ENCODE data around the gene MAST2.
A peak's percentile ranks its signal among the peaks of the same experiment; 100 is the strongest.

MAST2 gene

DNA sequence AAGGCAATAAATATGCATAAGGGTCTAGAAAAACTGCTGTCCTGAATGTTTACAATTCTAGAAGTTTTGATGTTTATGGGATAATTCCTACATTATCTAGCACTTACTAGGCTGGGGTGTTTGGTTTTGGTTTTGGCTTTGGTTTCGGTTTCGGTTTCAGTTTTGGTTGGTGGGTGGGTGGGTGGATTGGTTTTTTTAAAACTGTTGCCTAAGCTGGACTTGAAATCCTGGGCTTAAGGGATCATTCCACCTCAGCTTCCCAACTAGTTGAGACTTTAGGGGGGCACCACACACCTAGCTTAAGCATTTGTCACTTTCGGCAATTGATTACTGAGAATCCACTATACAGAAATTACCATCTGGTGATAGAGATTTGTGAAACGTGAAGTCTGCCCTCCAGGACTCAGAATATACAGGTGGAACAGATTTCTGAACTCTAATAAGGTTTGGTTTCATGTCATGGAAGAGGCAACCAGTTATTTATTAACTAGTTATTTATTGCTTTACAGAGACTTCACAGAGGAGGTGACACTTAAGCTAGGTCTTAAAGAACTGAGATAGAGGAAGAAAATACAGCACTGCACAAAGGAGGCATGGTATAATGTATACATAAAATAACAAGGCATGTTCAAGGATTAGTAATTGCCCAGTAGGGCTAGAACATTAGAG lies 259.4 kb downstream of the MAST2 start:
- peak in 1 of 2 donors; percentile 44 for DNase-seq (ENCODE audit: low read depth in 2 of 2)

DNA sequence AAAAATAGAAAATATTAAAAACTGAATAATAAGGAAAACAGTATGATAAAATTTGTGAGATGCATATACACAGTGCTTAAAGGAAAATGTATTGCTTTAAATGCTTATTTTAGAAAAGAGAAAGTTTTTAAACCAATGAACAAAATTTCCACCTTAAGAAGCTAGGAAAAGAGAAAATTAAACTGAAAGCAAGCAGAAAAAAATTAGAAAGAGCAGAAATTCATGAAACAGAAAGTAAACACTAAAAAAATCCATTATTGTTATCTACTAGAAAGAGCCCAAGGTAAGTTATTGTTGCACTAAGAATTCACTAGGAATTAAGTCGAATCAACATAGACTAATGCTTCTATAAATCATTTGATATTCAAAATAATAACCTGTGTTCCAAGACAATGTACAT lies 261.3 kb downstream of the MAST2 start:
- no peak for DNase-seq (ENCODE audit: low read depth in 2 of 2)

DNA sequence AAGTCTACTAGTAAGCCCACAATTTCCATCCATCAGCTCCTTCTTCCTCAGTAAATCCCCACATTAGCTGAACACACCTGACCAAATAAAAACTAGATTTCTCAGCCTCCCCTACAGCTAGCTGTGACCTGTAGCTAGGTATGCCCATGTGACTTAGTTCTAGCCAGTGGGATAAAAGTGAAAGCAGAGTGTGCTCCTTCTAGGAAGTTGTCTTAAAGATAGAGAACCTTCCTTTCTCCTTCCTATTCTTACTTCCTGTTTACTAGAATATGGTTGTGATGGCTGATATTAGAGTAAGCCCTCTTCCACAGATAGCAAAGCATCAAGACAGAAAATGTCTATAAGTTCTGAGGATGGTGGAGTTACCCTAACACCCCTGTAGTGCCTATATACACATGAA lies 262.0 kb downstream of the MAST2 start:
- DNase-seq (ENCODE audit: low read depth in 2 of 2) = no peak

DNA sequence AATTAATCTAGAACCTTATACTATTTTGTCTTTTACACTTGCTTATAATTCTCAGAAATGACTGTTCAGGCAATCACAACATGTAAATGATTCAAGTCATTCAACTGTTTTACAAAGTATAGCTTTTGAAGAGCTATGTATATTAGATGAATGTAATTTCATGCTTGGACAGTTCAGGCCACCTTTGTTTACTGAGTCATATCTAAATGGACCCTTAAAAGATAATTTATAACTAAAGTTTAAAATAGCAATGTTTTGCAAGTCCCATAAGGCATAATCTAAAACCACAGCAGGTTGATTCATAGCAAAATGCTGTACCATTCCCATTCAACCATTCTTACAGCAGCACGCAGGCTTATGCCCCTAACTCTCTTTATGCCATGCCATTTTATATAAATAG lies 264.2 kb downstream of the MAST2 start:
- DNase-seq (ENCODE audit: low read depth in 2 of 2) = no peak

DNA sequence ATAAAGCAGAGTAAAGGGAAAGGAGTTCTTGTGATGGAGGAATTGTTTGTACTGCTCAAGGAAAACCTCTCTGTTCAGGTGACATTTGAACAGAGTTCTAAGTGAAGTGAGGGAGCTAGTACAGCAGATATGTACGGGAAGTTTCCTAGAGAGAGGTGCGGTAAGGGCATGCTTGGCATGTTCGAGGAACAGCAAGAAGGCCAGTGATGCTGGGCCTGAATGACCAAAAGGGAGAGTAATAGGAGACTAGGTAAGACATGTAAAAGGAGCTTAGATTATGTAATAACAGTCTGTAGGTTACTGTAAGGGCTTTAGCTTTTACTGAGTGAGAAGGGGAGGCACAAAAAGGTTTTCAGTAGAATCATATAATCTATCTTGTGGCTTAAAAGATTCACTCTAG lies 265.1 kb downstream of the MAST2 start:
- DNase-seq (ENCODE audit: low read depth in 2 of 2) = no peak

DNA sequence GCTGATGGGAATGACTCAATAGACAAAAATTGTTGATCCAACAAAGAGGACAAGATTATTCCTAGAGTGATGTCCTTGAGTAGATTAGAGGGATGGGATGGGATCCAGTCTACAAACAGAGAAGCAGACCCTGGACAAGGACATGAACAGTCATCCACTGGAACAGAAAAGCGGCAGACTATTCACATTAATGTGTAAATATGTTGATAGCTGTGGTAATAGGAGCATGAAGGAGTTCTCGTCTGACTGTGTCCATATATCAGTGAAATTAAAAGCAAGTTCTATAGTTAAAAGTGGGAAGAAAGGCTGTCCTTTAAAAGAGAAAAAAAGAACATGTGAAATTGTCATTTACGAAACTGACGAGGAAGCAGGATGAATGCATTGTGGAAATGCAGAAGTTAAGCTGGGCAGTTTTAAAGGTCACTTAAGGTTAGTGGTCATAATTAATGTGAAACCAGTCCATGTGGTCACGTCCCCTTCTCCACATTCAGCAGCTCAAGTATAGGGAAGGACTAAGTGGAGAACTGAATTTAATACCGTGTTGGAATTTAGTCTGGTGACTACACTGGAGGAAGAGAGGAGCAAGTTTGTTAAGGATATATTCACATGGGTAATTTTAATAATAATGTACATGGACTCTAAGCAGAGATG lies 266.9 kb downstream of the MAST2 start:
- DNase-seq (ENCODE audit: low read depth in 2 of 2) = no peak

DNA sequence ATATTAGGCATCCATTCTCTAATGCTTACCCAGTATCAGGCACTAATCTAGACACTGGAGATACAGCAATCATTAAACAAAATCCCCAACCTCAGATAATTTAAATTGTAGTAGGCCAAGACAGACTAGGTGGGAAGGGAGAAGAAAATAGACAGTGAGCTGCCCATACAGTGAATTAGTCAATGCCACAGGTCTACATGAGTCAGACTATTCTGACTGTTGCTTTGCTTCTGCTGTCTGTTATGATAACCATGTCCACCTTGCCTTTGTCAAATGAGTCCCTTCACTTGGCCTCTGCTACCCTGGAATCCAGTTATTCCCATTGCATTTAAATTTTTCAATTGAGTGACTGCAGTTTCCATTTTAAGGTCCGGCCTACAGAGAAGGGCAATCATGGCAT lies 269.6 kb downstream of the MAST2 start:
- DNase-seq (ENCODE audit: low read depth in 2 of 2) = no peak

DNA sequence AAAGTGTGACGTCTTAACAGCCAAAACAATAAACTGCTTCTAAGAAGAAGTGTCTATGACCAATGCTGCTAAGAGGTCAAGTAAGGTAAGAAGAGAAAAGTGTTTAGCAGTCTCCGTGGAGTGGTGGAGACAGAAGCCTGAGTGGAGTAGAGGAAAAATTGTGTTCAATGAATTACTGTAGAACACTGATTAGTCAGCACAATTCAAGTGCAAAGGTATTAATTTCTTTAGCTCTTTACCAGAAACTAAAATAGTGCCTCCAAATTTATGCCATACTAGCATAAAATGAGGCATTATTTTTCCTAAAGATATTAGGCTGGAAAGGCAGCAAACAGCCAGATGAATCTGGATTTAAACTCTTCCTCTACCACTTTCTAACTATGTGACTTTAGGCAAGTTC lies 272.9 kb downstream of the MAST2 start:
- DNase-seq (ENCODE audit: low read depth in 2 of 2) = no peak

DNA sequence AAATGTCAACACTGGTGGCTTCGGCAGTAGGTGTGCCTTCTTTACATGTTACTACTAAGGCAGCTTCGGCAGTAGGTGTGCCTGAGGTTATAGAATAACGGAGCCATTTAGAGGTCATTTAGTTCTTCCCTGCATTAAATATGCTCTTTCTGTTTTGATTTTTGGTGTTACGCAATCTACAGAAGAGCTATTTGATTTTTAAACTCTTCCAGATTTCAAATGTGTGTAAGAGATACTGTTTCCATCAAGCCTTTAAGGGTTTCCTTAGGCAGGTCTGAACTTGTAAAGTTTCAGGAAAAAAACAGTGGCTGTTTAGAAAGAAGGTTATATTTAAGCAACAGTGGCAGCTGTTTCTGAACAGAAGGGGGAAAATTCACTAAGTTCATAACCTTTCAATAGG lies 274.2 kb downstream of the MAST2 start:
- no peak for DNase-seq (ENCODE audit: low read depth in 2 of 2)

DNA sequence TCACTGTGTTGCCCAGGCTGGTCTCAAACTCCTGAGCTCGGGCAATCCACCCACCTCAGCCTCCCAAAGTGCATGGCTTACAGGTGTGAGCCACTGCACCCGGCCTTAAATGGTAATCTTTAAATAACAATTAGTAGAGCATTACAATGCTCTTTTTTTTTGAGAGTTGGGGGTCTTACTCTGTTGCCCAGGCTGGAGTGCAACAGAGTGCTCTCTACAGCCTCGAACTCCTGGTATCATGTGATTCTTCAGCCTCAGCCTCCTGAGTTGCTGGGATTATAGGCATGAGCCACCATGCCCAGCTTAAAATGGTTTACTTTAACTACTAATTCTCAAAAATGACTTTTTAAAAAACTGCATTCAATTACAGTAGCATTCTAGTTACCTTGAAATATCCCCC lies 276.8 kb downstream of the MAST2 start:
- no peak for DNase-seq (ENCODE audit: low read depth in 2 of 2)

DNA sequence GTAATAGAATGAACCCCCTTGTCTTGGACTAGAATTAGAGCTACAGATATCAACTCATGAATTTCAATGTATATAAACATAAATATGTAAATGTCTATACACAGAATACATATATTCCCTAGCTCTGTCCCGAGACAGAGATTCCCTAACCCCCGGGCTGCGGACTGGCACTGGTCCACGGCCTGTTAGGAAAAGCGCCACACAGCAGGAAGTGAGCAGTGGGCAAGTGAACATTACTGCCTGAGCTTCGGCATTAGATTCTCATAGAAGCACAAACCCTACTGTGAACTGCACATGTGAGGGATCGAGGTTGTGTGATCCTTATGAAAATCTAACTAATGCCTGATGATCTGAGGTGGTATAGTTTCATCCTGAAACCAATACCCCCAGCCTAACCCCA lies 277.8 kb downstream of the MAST2 start:
- no peak for DNase-seq (ENCODE audit: low read depth in 2 of 2)

DNA sequence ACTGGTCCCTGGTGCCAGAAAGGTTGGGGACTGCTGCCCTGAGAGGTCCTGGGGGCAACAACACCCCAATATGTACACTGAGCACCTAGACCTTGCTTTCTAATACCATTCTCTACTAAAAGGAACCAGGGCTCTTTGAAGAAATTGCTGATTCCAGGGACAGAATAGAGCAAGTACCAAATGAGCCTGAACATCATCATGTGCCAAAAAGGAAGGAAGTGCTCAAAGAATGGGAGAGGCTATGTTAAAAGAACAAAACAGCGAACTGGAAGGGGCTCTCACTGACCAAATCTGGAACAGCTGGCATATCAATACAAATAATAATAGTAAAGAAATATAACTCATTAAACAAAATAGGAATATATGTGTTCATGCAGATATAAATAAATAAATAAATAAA lies 278.2 kb downstream of the MAST2 start:
- DNase-seq (ENCODE audit: low read depth in 2 of 2) = no peak

DNA sequence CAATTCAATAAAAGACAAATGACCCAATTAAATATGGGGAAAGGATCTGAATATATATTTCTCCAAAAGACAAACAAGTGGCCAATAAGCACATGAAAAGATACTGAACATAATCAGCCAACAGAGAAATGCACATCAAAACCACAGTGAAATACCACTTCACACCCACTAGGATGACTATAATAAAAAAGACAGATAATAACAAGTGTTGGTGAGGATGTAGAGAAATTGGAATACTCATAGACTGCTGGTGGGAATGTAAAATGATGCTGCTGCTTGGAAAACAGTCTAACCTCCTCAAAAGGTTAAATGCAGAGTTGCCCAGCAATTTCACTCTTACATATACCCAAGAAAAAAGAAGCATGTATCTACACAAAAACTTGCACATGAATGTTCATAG lies 280.2 kb downstream of the MAST2 start:
- no peak for DNase-seq (ENCODE audit: low read depth in 2 of 2)

DNA sequence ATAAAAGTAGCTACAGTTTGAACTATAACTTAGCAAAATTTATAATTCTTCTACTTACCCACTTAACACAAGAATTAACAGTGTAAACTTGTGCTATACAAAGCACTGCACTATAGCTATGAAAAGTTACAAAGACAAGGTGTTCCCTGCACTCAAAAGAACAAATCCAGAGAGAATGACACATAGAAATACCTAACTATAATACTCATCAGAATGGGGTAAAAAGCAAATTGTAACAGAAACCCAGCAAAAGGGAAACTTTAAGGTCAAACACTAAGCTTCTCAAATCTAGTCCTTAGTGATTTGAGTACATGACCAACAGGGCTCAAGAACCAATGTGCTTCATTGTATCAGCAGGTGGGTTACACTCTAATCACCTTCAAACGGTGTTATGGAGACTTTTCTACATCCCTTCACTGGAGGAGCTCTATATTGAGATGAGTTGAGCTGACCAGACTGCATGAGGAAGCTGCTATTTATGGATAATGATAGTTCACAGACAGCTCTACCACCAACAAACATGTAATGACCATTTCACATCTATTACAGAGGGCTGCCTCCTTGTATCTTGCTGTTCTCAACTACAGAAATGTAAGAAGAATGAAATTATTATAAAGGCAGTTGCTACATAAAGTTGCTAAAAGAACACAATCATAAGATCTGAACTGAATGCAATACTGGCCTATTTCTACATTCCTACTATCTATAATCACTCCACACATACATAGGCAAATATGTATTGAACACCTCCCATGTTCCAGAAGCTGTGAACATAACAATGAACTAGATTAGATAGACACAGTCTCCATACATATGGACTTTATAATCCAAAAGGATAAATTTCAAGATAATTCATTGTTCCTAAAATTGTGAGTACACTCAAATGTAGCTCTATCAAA lies 281.4 kb downstream of the MAST2 start:
- DNase-seq (ENCODE audit: low read depth in 2 of 2) = no peak

Measured in stimulated activated CD8-positive, alpha-beta memory T cell treated with anti-CD3 and anti-CD28 coated beads, Interleukin-7, amount 100 ng/mL, for 4 hours (primary cell).